SKM-1 treated with dmso at 0.1 percent for 144 hours (cell line): ENCODE results near the gene ATP2A2.

Experiments
- DNase-seq: peaks from one replicate; lab custom pipeline; 2025; ENCODE audit not compliant: unreplicated experiment; lab: John Stamatoyannopoulos, UW

Gene ATP2A2

GRCh38 chr12:110258466-110258865, 22.6 kb upstream of the ATP2A2 start:
- DNase-seq: no peak

- DNase-seq: no peak
Observed at GRCh38 chr12:110262442-110263388, 18.3 kb upstream of the ATP2A2 start.

- no peak for DNase-seq
Observed at GRCh38 chr12:110266381-110266960, 14.6 kb upstream of the ATP2A2 start.

- DNase-seq: no peak
Observed at GRCh38 chr12:110266980-110267620, 13.9 kb upstream of the ATP2A2 start.

GRCh38 chr12:110269622-110270124, 11.4 kb upstream of the ATP2A2 start:
- DNase-seq: no peak

- DNase-seq: no peak
Observed at GRCh38 chr12:110270125-110270962, 10.7 kb upstream of the ATP2A2 start.

GRCh38 chr12:110271015-110271414, 10.0 kb upstream of the ATP2A2 start:
- DNase-seq: no peak

- DNase-seq: no peak
Observed at GRCh38 chr12:110277530-110278254, 3.4 kb upstream of the ATP2A2 start.

GRCh38 chr12:110278255-110278536, 2.9 kb upstream of the ATP2A2 start:
- no peak for DNase-seq

GRCh38 chr12:110279566-110280375, 1.3 kb upstream of the ATP2A2 start:
- no peak for DNase-seq

- DNase-seq: no peak
Observed at GRCh38 chr12:110280392-110280778, 662 bp upstream of the ATP2A2 start.

GRCh38 chr12:110281549-110282299, 677 bp downstream of the ATP2A2 start:
- DNase-seq: peak; percentile 2

GRCh38 chr12:110282300-110282860, 1.3 kb downstream of the ATP2A2 start:
- DNase-seq: peak; percentile 8

GRCh38 chr12:110282956-110283817, 2.1 kb downstream of the ATP2A2 start:
- no peak for DNase-seq

GRCh38 chr12:110284597-110284996, 3.5 kb downstream of the ATP2A2 start:
- no peak for DNase-seq

GRCh38 chr12:110286623-110287022, 5.6 kb downstream of the ATP2A2 start:
- DNase-seq: no peak

GRCh38 chr12:110287986-110288385, 6.9 kb downstream of the ATP2A2 start:
- no peak for DNase-seq
